ENCODE results near the gene PRPSAP2. TPM values are rescaled to one million over a fixed set of nuclear protein-coding genes. Genes with fewer than 3 reads are reported as not detected.
A peak's percentile ranks its signal among the peaks of the same experiment; 100 is the strongest.

Gene PRPSAP2
- total RNA-seq, 1 donor from 2014 or later, result 50.6 TPM

DNA sequence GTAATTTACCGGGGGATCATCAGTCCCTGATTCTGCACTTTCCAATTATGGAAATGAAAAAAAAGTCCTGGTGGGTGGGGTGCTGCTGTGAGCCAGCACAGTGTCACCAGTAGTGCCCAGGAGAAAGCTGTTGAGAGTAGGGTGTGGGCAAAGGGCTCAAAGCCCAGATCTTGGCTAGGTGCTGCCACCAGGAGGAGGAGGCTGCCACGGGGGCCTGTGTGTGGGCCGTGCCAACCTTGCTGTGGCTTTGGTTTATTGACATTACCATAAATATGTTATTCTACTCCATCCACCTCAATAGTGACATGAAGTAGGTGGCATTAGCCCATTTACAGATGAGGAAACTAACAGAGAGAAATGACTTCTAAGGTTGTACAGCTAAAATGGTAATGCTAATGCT, 6.7 kb upstream of the PRPSAP2 start:
- H3K79me2 ChIP-seq (ENCODE audit: insufficient read depth, low read length), result peaks cover 6% of the 10 kb centered on the region
- no peak for TF ChIP-seq EZH2 (IDR thresholded peaks at IDR 0.05; ENCODE audit: insufficient read depth, low read length)
- TF ChIP-seq, protein P1, sequence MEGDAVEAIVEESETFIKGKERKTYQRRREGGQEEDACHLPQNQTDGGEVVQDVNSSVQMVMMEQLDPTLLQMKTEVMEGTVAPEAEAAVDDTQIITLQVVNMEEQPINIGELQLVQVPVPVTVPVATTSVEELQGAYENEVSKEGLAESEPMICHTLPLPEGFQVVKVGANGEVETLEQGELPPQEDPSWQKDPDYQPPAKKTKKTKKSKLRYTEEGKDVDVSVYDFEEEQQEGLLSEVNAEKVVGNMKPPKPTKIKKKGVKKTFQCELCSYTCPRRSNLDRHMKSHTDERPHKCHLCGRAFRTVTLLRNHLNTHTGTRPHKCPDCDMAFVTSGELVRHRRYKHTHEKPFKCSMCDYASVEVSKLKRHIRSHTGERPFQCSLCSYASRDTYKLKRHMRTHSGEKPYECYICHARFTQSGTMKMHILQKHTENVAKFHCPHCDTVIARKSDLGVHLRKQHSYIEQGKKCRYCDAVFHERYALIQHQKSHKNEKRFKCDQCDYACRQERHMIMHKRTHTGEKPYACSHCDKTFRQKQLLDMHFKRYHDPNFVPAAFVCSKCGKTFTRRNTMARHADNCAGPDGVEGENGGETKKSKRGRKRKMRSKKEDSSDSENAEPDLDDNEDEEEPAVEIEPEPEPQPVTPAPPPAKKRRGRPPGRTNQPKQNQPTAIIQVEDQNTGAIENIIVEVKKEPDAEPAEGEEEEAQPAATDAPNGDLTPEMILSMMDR (IDR thresholded peaks at IDR 0.05; ENCODE audit: insufficient read depth, low read depth, low read length), result no peak
- DNase-seq (ENCODE audit: low read depth) (no peak), FAIRE-seq (no peak)
- no peak overlapping the region for H3K4me3 Mint-ChIP-seq (ENCODE audit: unreplicated experiment)
- no peaks in the 10 kb centered on the region for H3K36me3 Mint-ChIP-seq (ENCODE audit: low read depth, unreplicated experiment)
- no peaks in the 10 kb centered on the region for H3K9me3 Mint-ChIP-seq (ENCODE audit: unreplicated experiment)
- peaks cover 4% of the 10 kb centered on the region for H3K4me1 ChIP-seq (ENCODE audit: insufficient read depth, low read length)
- H2AFZ ChIP-seq (ENCODE audit: low read depth, low read length), result no peak overlapping the region
- peaks cover 2% of the 10 kb centered on the region for H3K4me1 Mint-ChIP-seq (ENCODE audit: low read depth, unreplicated experiment)
- H3K27me3 Mint-ChIP-seq (ENCODE audit: low read depth, unreplicated experiment), result no peaks in the 10 kb centered on the region
- no peaks in the 10 kb centered on the region for H3K9me3 ChIP-seq (ENCODE audit: insufficient read depth, low read depth, low read length)
- no peak overlapping the region for H3K4me3 ChIP-seq (ENCODE audit: insufficient read depth, low read depth, low read length)
- no peak overlapping the region for H3K27ac Mint-ChIP-seq (ENCODE audit: unreplicated experiment)
- no peaks in the 10 kb centered on the region for H3K27me3 ChIP-seq (ENCODE audit: insufficient read depth, low read length)
- H3K27ac ChIP-seq (ENCODE audit: low read depth, low read length), result no peak overlapping the region
- no peak overlapping the region for H3K4me2 ChIP-seq (ENCODE audit: low read length)
- no peak overlapping the region for H3K9ac ChIP-seq (ENCODE audit: low read length)
- no peaks in the 10 kb centered on the region for H4K20me1 ChIP-seq (ENCODE audit: insufficient read depth, low read length)
- H3K36me3 ChIP-seq (ENCODE audit: insufficient read depth, low read length), result no peaks in the 10 kb centered on the region

DNA sequence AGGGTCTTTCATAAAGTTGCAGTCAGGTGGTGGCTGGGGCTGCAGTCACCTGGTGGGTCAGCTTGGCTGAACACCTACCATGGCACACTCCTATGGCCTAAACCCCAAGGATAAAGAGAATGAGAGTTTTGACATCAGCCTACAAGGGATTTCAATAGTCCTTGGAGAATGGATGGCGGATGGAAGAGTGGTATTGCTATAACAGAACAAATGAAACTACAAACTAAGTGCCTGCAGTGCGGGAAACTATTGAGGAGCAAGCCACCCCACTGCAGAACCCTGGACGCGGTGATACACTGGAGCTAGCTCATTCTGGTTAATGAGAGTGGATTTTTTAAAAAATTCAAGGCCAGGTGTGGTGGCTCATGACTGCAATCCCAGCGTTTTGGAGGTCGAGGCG, 3.0 kb upstream of the PRPSAP2 start:
- Histone ChIP-seq H3K79me2 (ENCODE audit: insufficient read depth, low read length) (peaks cover 21% of the 10 kb centered on the region), H3K4me3 (ENCODE audit: insufficient read depth, low read depth, low read length) (no peak overlapping the region), H3K27me3 (ENCODE audit: insufficient read depth, low read length) (no peaks in the 10 kb centered on the region), H4K20me1 (ENCODE audit: insufficient read depth, low read length) (peaks cover 3% of the 10 kb centered on the region), H3K27ac (ENCODE audit: low read depth, low read length) (no peak overlapping the region), H3K36me3 (ENCODE audit: insufficient read depth, low read length) (no peaks in the 10 kb centered on the region), H3K4me2 (ENCODE audit: low read length) (peak overlapping the region; percentile 90), H3K9ac (ENCODE audit: low read length) (no peak overlapping the region), H2AFZ (ENCODE audit: low read depth, low read length) (no peak overlapping the region), H3K9me3 (ENCODE audit: insufficient read depth, low read depth, low read length) (no peaks in the 10 kb centered on the region), H3K4me1 (ENCODE audit: insufficient read depth, low read length) (peaks cover 18% of the 10 kb centered on the region)
- H3K27me3 Mint-ChIP-seq (ENCODE audit: low read depth, unreplicated experiment), result no peaks in the 10 kb centered on the region
- TF ChIP-seq, protein P1 (IDR thresholded peaks at IDR 0.05; ENCODE audit: insufficient read depth, low read depth, low read length), result no peak
- TF ChIP-seq EZH2 (IDR thresholded peaks at IDR 0.05; ENCODE audit: insufficient read depth, low read length), result no peak
- peak overlapping the region; percentile 90 for H3K4me3 Mint-ChIP-seq (ENCODE audit: unreplicated experiment)
- DNase-seq (ENCODE audit: low read depth) (no peak), FAIRE-seq (no peak)
- H3K36me3 Mint-ChIP-seq (ENCODE audit: low read depth, unreplicated experiment), result no peaks in the 10 kb centered on the region
- H3K27ac Mint-ChIP-seq (ENCODE audit: unreplicated experiment), result no peak overlapping the region
- H3K9me3 Mint-ChIP-seq (ENCODE audit: unreplicated experiment), result no peaks in the 10 kb centered on the region
- H3K4me1 Mint-ChIP-seq (ENCODE audit: low read depth, unreplicated experiment), result peaks cover 5% of the 10 kb centered on the region

DNA sequence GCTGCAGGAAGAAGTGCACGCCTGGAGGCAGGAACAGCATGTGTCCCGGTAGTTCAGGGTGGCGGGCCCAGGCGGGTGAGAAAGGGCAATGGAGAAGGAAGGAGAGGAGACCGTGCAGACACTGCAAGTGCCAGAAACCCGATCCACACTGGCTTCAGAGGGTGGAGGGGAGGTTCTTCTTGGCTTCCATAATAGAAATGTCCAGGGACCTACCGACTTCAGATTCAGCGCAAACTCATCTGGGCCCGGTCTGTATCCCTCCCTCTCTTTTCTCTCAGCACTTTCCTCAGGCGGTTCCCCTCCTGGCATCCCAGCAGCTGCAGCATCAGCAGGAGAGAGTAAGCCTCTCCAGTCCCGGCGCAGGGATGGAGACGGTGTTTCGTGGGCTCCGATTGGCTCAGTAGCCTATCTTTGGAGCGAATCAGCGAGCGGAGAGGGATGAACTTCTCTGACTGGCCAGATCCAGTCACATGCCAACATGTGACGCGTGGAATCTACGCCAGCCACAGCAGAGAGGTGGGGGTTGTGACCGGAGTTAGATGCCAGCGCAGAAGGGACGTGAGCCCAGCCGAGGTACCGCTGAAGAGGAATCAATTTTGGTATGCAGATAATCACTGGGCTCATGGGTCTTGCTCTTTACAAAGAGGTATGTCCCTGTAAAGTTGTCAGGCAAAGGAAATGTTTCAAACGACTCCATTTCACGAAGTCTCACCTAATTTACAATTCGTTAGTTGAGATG, 1.9 kb upstream of the PRPSAP2 start:
- Mint-ChIP-seq H3K27me3 (ENCODE audit: low read depth, unreplicated experiment) (no peaks in the 10 kb centered on the region), H3K4me3 (ENCODE audit: unreplicated experiment) (peak overlapping the region; percentile 90), H3K36me3 (ENCODE audit: low read depth, unreplicated experiment) (no peaks in the 10 kb centered on the region), H3K4me1 (ENCODE audit: low read depth, unreplicated experiment) (peaks cover 9% of the 10 kb centered on the region), H3K9me3 (ENCODE audit: unreplicated experiment) (no peaks in the 10 kb centered on the region), H3K27ac (ENCODE audit: unreplicated experiment) (peak overlapping the region; percentile 90)
- H3K9me3 ChIP-seq (ENCODE audit: insufficient read depth, low read depth, low read length), result no peaks in the 10 kb centered on the region
- H3K4me3 ChIP-seq (ENCODE audit: insufficient read depth, low read depth, low read length), result peak overlapping the region; percentile 77
- H3K9ac ChIP-seq (ENCODE audit: low read length), result peak overlapping the region; percentile 80
- peak overlapping the region; percentile 90 for H3K4me2 ChIP-seq (ENCODE audit: low read length)
- no peak for TF ChIP-seq EZH2 (IDR thresholded peaks at IDR 0.05; ENCODE audit: insufficient read depth, low read length)
- TF ChIP-seq, protein P1 (IDR thresholded peaks at IDR 0.05; ENCODE audit: insufficient read depth, low read depth, low read length), result no peak
- peak overlapping the region; percentile 90 for H2AFZ ChIP-seq (ENCODE audit: low read depth, low read length)
- DNase-seq (ENCODE audit: low read depth) (peak; percentile 93), FAIRE-seq (peak; percentile 47)
- H3K36me3 ChIP-seq (ENCODE audit: insufficient read depth, low read length), result no peaks in the 10 kb centered on the region
- peaks cover 22% of the 10 kb centered on the region for H3K4me1 ChIP-seq (ENCODE audit: insufficient read depth, low read length)
- H3K79me2 ChIP-seq (ENCODE audit: insufficient read depth, low read length), result peaks cover 32% of the 10 kb centered on the region
- H3K27me3 ChIP-seq (ENCODE audit: insufficient read depth, low read length), result no peaks in the 10 kb centered on the region
- peak overlapping the region; percentile 63 for H3K27ac ChIP-seq (ENCODE audit: low read depth, low read length)
- peaks cover 12% of the 10 kb centered on the region for H4K20me1 ChIP-seq (ENCODE audit: insufficient read depth, low read length)
